HG03378 (cell line): ENCODE results near the gene AGR2.

Experiments
- ATAC-seq: cut with Tn5 transposase; IDR thresholded peaks from one replicate; pipeline ENCODE4 v1.9.1; 2021; ENCODE audit warnings: mild to moderate bottlenecking, moderate library complexity; ENCODE audit not compliant: unreplicated experiment

AGR2 gene

GRCh38 chr7:16743236-16743635 is 61.6 kb downstream of the AGR2 start:
- ATAC-seq: no peak

DNA sequence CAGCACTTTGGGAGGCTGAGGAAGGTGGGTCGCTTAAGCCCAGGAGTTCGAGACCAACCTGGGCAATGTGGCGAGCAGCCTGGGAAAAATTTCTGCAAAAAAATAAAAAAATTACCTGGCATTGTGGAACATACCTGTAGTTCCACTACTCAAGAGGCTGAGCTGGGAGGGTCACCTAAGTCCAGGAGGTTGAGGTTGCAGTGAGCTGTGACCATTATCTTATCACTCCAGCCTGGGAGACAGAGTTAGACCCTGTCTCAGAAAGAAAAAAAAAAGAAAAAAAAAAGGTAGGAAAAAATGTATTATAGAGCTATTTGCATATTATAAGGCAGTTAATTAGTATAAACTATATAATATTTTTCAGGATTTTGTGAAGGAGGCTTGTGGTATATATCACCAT is 62.3 kb downstream of the AGR2 start:
- no peak for ATAC-seq
